HG02623 (cell line): ENCODE measurements around the gene PLXNA2.

Experiments used
- ATAC-seq: cut with Tn5 transposase; IDR thresholded peaks from one replicate; pipeline ENCODE4 v1.9.1; 2021; ENCODE audit warnings: moderate library complexity; ENCODE audit not compliant: unreplicated experiment

PLXNA2 gene

GRCh38 chr1:208126108-208126507 lies 118.1 kb downstream of the PLXNA2 start:
- ATAC-seq: no peak

DNA sequence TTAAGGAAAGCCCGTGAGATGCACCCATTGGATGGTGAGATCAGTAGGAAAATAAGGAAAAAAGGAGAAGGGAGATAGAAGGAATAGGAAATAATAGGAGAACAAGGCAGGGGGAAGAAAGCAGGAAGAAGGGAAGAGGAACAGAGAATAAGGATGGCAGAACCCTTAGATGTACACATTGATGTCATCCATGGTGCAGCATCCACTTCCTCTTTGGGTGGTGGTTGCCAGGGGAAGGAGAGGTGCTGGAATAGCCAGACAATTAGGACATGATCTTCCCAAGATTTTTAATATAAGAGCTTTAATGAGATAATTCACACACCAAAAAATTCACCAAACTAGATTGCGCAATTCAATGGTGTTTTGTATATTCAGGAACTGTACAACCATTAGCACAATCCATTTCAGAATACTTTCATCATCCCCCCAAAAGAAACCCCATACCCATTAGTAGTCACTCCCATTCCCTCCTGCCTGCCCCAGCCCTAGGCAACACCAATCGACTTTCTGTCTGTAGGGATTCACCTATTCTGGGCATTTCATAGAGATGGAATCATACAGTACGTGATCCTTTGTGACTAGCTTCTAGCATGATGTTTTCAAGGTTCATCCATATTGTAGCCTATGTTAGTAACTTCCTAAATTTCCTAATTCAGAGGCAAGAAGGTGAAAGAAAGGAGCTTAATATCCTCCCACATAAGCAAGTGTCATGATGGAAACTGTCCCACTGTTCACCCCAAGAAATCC lies 121.4 kb downstream of the PLXNA2 start:
- ATAC-seq: no peak

DNA sequence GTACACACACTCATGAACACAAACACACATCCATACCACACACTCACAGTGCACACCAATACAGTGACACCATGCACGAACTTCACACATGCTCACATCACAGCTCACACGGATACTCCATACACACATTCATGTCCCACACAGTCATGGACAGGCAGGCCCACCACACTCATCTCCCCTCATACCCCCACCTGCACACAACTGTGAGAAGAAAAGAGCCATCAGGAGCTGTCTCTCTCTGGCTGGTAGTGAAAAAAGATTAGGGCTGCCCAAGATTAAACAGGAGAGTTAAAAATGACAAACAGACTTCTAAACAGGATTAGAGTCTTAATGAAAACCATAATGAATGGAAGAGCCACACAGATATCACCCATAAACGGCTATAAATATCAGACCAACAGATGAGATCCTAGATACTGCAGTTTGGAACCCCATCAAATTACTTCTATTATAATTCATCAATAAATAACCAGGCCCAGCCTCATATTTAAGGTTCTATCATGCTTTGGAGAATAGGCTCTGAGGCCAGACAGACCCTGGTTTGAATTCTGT lies 122.3 kb downstream of the PLXNA2 start:
- no peak for ATAC-seq

DNA sequence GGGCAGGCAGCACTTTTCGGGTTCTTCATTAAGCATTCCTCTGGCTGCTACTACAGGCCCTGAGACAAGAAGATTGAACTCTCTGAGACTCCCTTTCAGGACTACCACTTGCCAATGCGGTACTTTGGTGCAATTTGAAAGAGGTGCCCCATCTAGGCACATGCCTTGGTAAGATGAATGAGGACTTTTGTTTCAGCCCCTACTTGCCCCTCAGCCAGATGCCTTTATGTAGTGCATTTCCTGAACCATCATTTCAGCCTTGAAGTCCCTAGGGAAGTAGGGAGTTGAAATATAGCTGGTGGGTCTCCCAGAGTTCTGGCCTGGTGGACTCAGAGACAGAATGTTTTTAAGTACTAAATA lies 123.8 kb downstream of the PLXNA2 start:
- ATAC-seq: no peak

GRCh38 chr1:208118841-208119606 lies 125.2 kb downstream of the PLXNA2 start:
- ATAC-seq: no peak

- no peak for ATAC-seq
Measured at GRCh38 chr1:208118306-208118705, 125.9 kb downstream of the PLXNA2 start.

- ATAC-seq: no peak
Measured at GRCh38 chr1:208117826-208118225, 126.4 kb downstream of the PLXNA2 start.

DNA sequence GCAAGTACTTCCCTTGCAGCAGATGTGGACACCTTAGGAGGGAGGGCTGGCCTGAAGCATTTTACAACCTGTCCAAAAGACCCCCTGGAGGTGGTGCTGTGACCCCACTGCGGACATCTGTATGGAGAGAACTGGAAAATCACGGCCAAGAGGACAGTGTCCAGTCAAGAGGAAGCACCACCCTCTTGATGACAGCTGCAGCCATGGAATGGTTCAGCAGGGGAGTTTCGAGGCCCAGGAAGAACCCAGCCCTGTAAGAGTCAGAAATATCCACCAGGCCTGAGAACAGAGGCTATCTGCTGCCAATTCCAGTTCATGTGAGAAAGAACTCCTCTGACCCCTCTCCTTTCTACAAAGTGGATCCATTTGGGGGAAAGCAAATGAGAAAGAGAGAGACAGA lies 126.8 kb downstream of the PLXNA2 start:
- ATAC-seq: no peak

DNA sequence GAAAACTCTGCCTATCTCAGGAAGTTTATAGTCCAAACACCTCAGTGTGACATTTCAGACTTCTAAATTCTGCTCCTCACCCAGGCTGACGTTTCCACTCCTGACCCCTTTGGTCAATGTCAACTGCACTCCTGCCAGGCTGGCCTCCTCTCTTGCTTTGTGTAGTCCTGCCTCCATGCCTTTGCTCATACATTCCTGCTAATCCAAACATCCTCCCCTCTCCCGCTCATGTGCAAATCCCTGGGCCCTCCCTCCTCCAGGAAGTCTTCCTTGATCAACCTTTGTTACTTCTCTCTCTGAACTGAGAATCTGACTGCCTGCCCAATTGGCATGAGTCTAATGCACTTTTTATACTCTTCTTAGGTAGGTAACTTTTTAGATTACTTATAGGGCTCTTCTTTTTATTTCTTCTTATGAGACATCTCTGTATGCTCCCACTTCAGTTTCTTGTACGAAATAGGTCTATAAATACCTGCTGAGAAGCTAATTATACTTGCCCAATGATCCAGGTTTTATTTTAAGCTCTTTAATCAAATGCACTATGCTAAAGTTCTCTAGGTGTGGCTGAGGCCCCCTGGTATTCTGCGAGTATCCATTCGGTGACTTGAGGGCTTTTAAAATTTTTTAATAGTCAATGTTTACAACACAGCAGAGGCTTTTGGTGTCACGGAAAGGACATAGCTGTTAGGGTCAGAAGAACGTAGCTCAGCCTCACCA lies 128.1 kb downstream of the PLXNA2 start:
- ATAC-seq: no peak

DNA sequence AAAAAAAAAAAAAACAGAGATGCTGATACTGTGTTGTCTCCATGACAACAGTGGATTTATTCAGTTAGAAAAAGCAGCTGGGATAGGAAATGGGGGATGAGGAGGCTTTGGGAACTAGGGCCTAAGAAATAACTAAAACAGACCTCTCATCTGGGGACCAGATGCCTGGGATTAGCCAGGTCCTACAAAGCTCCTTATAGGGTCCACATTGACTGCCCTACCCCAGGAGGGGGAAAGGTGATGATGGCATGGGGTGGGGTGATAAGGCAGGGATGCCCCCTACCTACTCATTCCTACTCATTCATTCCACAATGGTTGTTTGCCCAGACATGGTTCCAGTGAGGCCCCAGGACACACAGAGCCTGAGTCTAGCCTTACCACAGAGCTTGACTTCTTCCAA lies 131.2 kb downstream of the PLXNA2 start:
- no peak for ATAC-seq

DNA sequence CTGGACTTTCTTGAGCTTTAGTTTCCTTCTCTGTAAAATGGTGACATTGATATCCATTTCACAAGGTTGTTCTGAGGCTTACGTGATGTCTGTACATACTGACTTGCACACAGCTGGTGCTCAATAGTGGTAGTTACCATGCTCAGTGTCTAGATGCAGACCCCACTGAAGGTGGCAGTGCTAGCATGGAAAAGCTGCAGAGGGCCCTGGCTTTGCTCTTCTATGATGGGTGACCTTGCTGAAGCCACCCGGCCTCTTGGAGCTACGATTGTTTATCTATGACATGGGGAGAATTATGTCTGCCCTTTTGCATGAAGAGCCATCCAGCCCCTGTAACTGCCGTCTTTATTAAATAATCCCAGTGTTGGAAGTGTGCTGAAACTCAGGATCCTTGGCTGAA lies 131.8 kb downstream of the PLXNA2 start:
- ATAC-seq: no peak

- ATAC-seq: no peak
Measured at GRCh38 chr1:208111646-208112190, 132.5 kb downstream of the PLXNA2 start.

DNA sequence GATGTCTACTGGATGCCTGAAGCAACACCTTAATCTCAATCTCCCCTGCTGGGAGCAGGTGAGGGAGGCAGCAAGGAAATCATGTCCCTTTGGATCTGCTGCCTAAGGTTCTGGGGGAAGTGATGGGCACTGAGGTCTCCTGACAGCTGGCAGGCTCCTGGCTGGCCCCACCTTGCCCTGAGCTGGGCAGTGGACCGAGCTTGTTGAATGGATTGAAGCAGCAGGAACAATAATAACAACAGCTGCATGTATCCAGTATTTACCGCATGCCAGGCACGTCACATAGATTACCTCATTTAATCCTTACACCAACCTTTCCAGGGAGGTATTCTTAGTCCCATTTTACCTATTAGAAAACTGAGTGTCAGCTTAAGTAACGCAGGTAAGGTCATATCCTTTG lies 133.9 kb downstream of the PLXNA2 start:
- ATAC-seq: no peak

DNA sequence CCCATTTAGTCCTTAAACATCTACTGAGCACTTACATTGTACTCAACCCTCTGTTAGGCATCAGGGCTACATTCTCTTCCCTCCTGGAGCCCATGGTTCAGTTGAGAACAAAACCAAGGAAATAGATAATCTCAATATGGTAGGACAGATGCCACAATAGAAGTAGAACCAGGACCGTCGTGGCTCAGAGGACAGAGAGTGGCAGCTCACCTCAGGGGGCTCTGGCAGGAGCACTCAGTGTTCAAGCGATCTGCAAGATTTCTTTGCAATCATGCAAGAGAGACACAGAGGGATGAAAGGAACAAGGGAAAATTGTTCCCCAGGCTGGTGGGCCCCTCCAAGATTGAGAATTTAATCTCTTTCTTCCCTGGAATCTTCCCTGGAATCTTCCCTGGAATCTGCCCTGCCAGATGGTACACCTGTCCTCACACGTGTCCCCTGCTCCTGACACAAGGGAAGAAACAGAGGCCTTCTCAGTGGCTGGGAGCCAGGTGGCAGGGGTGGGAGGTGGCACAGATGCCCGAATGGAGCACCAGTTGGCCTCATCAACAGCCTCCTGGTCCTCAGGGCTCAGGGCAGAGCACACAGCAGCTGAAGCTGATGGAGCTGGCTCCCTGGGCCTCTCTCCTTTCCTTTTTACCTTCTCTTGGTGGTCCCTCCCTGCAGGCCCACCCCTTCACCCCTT lies 135.4 kb downstream of the PLXNA2 start:
- no peak for ATAC-seq

GRCh38 chr1:208108213-208108608 lies 136.0 kb downstream of the PLXNA2 start:
- ATAC-seq: no peak

GRCh38 chr1:208107425-208108212 lies 136.6 kb downstream of the PLXNA2 start:
- ATAC-seq: no peak

DNA sequence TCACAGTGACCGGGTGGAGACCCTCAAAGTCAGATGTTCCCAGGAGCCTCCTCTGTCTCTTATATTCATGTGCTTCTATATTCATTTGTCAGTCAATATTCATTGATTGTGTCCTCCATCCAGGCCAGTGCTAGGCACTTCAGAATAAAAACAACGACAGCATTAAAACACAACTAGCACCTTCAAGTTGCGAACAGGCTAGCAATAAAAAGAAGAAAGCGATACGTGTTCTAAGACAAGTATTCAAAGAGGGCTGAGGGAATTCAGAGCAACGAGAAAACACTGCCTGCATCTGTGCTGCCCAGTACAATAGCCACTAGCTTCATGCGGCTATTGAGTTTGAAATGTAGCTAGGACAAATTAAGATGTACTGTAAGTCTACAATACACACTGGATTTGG lies 138.0 kb downstream of the PLXNA2 start:
- no peak for ATAC-seq

DNA sequence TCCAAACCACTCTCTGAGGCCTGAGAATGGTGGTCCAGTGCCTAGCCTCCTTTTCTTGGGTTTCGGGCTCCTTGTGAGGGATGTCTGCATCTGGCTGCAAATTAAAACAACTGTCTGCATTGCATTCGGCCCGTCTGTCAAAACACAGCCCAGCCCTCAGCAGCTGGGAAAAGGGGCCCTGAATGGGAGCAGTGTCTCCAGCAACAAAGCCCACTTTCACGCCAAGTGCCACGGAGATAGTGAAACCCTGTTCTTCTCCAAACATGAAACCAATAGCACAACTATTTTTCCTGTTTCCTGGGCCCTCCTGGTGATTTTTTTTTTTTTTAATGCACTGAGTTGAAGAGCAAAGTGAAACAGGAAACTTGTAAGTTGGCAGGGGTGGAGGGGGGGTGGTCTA lies 138.4 kb downstream of the PLXNA2 start:
- ATAC-seq: no peak

GRCh38 chr1:208103597-208104513 lies 140.3 kb downstream of the PLXNA2 start:
- ATAC-seq: no peak
